Osteoblast (primary cell): ENCODE data around the gene CNPPD1. TPM values are rescaled to one million over a fixed set of nuclear protein-coding genes. Genes with fewer than 3 reads are reported as not detected.

Experiments
- DNase-seq: peaks from one replicate; pipeline ENCODE4 v3.0.0; 2011; ENCODE audit warnings: low spot score, mixed read lengths; ENCODE audit not compliant: insufficient read length; ENCODE audit errors: missing footprints
- H2AFZ ChIP-seq: 2 replicates; pipeline ENCODE4 v1.6.0; 2011; ENCODE audit warnings: mild to moderate bottlenecking, low read length
- H3K27ac ChIP-seq: 2 replicates; pipeline ENCODE4 v1.5.1; 2011; ENCODE audit warnings: mild to moderate bottlenecking, low read depth, low read length, moderate library complexity
- H3K27me3 ChIP-seq: 2 replicates; pipeline ENCODE4 v1.6.0; 2012; ENCODE audit warnings: mild to moderate bottlenecking, control low read depth, inconsistent platforms, low read length, moderate library complexity; ENCODE audit not compliant: insufficient read depth
- H3K36me3 ChIP-seq: 2 replicates; pipeline ENCODE4 v1.5.1; 2011; ENCODE audit warnings: mild to moderate bottlenecking, low read length, control low read depth, moderate library complexity; ENCODE audit not compliant: insufficient read depth
- H3K4me1 ChIP-seq: 2 replicates; pipeline ENCODE4 v1.5.1; 2011; ENCODE audit warnings: mild to moderate bottlenecking, low read length, control low read depth, moderate library complexity; ENCODE audit not compliant: insufficient read depth
- H3K4me2 ChIP-seq: 2 replicates; pipeline ENCODE4 v1.6.0; 2011; ENCODE audit warnings: mild to moderate bottlenecking, low read length; ENCODE audit not compliant: insufficient read depth
- H3K4me3 ChIP-seq: fragments of 200-600 bp; sonication (generic); 3 replicates; pipeline ENCODE4 v1.5.1; 2012; ENCODE audit warnings: mild to moderate bottlenecking, low read length, inconsistent platforms; ENCODE audit not compliant: insufficient read depth
- H3K79me2 ChIP-seq: 2 replicates; pipeline ENCODE4 v1.6.0; 2012; ENCODE audit warnings: mild to moderate bottlenecking, low read length, control low read depth, inconsistent platforms; ENCODE audit not compliant: insufficient read depth
- H3K9me3 ChIP-seq: 2 replicates; pipeline ENCODE4 v1.5.1; 2011; ENCODE audit warnings: low read depth, low read length, control low read depth
- H4K20me1 ChIP-seq: 2 replicates; pipeline ENCODE4 v1.6.0; 2012; ENCODE audit warnings: mild to moderate bottlenecking, low read length, control low read depth; ENCODE audit not compliant: insufficient read depth
- CTCF ChIP-seq: IDR thresholded peaks from 2 replicates; pipeline ENCODE4 v1.5.1; 2011; ENCODE audit warnings: mild to moderate bottlenecking, low read depth, low read length, moderate library complexity; ENCODE audit errors: extremely low read depth
- total RNA-seq: library from RNA; depleted of rRNA; stranded (reverse); fragments of >200 nt; gene quantifications from 2 replicates; pipeline ENCODE4 v1.2.3, GENCODE V29; 2012

Gene CNPPD1
- total RNA-seq, 1 donor = 26.1 TPM

DNA sequence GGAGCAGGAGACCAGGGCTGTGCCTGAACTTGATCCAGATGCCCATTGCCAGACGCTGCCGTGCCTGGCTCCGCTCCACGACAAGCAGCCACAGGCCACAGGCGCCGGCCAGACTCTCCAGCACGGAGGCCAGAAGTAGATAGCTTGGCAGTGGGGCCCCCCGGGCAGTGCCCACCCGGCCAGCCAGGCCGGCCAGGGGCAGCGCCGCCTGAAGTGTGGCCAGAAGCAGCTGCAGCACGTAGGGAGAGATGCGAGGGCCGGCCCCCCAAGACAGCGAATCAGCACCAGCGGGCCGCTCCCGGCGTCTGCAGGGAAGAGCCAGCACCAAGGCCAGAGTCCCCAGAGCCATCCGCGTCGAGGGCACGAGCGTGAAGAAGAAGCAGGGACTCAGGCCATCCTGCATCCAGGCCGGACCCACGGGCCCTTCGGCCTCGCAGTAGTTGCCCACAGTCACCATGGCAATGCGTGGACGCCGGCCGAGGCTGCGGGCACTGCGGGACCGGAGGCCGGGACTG is 41.5 kb upstream of the CNPPD1 start:
- Histone ChIP-seq H3K27ac (peak overlapping the region; percentile 51), H3K4me3 (peak overlapping the region; percentile 75), H3K36me3 (peaks cover 54% of the 10 kb centered on the region), H3K9me3 (no peaks in the 10 kb centered on the region), H4K20me1 (peaks cover 4% of the 10 kb centered on the region), H2AFZ (peak overlapping the region; percentile 83), H3K4me2 (peak overlapping the region; percentile 80), H3K27me3 (no peaks in the 10 kb centered on the region), H3K4me1 (peaks cover 23% of the 10 kb centered on the region), H3K79me2 (peaks cover 3% of the 10 kb centered on the region)
- TF ChIP-seq CTCF = no peak
- DNase-seq = peak; percentile 98

DNA sequence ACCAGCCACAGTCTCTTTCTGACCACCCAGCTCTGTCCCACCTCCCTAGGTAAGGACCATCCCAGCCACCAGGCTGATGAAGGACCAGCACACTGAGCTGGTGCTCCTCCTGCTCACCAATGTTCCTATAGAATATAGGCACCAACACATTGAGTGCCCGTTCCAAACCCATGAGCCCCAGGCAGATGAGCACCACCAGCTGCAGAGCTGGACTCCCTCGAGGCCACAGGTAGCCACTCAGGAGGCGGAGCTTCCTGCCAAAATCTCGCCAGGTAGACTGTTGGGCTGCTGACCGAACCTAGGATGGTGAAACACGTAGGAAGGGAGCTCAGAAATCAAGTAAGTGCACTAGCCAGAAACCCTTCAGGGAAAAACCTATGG is 39.8 kb upstream of the CNPPD1 start:
- H3K27me3 ChIP-seq = no peaks in the 10 kb centered on the region
- TF ChIP-seq CTCF = no peak
- peaks cover 52% of the 10 kb centered on the region for H3K36me3 ChIP-seq
- H2AFZ ChIP-seq = no peak overlapping the region
- H3K4me1 ChIP-seq = peaks cover 23% of the 10 kb centered on the region
- H3K9me3 ChIP-seq = no peaks in the 10 kb centered on the region
- H3K4me2 ChIP-seq = no peak overlapping the region
- no peak overlapping the region for H3K4me3 ChIP-seq
- no peak overlapping the region for H3K27ac ChIP-seq
- peaks cover 3% of the 10 kb centered on the region for H3K79me2 ChIP-seq
- peaks cover 4% of the 10 kb centered on the region for H4K20me1 ChIP-seq
- DNase-seq = no peak

DNA sequence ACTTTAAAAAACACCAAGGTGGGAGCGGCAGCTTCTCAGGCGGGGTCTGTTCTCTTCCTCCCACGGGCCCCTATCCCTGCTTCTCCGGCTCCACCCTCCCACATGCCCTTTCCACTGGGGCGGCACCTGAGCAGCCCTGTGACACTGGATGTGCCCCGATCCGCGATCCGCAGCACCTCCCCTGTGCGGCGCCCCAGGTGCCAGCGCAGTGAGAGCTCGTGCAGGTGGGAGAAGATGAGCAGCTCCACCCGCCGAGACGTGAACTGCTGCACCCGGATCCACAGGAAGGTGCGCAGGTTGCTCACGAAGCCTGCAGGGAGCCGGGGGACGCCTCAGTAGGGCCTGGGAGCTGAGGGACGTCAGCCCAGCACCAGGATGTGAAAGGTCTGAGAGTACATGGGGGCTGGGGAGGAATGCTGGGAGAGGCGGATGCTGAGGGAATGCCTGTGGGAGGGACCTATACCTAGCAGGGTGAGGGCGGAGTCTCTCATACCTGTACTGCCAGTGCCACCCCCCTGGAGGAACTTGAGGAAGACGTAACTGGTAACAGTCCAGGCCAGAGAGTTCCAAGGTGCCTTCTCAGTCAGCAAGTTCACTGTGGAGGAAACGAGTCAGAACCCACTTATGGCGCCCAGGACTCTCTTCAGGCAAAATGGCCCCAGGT is 39.3 kb upstream of the CNPPD1 start:
- DNase-seq = no peak
- Histone ChIP-seq H3K9me3 (no peaks in the 10 kb centered on the region), H3K4me1 (peaks cover 23% of the 10 kb centered on the region), H3K4me2 (no peak overlapping the region), H3K79me2 (peaks cover 3% of the 10 kb centered on the region), H3K27me3 (no peaks in the 10 kb centered on the region), H3K4me3 (no peak overlapping the region), H3K27ac (no peak overlapping the region), H2AFZ (no peak overlapping the region), H3K36me3 (peaks cover 50% of the 10 kb centered on the region), H4K20me1 (peaks cover 4% of the 10 kb centered on the region)
- TF ChIP-seq CTCF = no peak

DNA sequence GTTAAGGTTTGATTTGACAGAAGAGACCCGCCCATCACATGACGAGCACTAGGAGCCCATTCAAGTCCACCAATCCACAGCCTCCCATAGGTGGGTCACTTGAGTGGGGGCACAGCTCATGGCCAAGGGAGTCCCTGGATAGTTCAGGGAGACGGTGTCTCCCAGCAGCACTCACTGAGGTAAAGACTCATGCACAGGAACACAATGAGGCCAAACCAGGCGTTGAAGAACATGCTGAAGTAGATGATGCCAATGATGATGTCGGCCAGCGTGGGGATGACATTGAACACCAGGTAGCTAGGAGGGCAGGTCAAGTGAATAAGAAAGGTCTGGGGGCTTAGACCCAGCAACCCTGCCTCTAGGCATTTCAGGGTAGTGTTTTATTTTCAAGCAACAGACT is 38.1 kb upstream of the CNPPD1 start:
- no peak for DNase-seq
- H3K79me2 ChIP-seq = peaks cover 3% of the 10 kb centered on the region
- peaks cover 4% of the 10 kb centered on the region for H4K20me1 ChIP-seq
- no peak for TF ChIP-seq CTCF
- H3K27ac ChIP-seq = no peak overlapping the region
- H3K4me3 ChIP-seq = no peak overlapping the region
- no peaks in the 10 kb centered on the region for H3K27me3 ChIP-seq
- H3K4me2 ChIP-seq = no peak overlapping the region
- H3K36me3 ChIP-seq = peaks cover 49% of the 10 kb centered on the region
- H2AFZ ChIP-seq = no peak overlapping the region
- peaks cover 23% of the 10 kb centered on the region for H3K4me1 ChIP-seq
- no peaks in the 10 kb centered on the region for H3K9me3 ChIP-seq
